Skeletal muscle tissue (tissue), 4 donors: Measurements from ENCODE around the gene KLHL5. TPM values are rescaled to one million over a fixed set of nuclear protein-coding genes. Genes with fewer than 3 reads are reported as not detected.
A peak's percentile ranks its signal among the peaks of the same experiment; 100 is the strongest.
"Not testable (repeated sequence)": the region's sequence is repeated elsewhere in the genome, so short reads cannot be mapped to it uniquely, and the experiment has no call there.

Source experiments
- H3K27ac ChIP-seq: one replicate; pipeline ENCODE4 v1.7.0; 2013; ENCODE audit warnings: mild to moderate bottlenecking, low read depth, low read length, inconsistent platforms
- H3K27me3 ChIP-seq, 3 donors: one replicate each; pipeline ENCODE4 v1.7.0; 2013; ENCODE audit warnings: low read length in 3 of 3; ENCODE audit not compliant: control insufficient read depth in 3 of 3, insufficient read depth in 3 of 3
- H3K36me3 ChIP-seq, 3 donors: one replicate each; pipeline ENCODE4 v1.7.0; 2013; ENCODE audit warnings: low read length in 3 of 3; ENCODE audit not compliant: control insufficient read depth in 3 of 3, insufficient read depth in 3 of 3
- H3K4me1 ChIP-seq, 3 donors: one replicate each; pipeline ENCODE4 v1.7.0; 2013; ENCODE audit warnings: low read length in 3 of 3, mild to moderate bottlenecking in 3 of 3; ENCODE audit not compliant: control insufficient read depth in 3 of 3, insufficient read depth in 3 of 3
- H3K4me3 ChIP-seq, 3 donors: one replicate each; pipeline ENCODE4 v1.7.0; 2013; ENCODE audit warnings: low read length in 3 of 3
- H3K9ac ChIP-seq, 3 donors: one replicate each; pipeline ENCODE4 v1.7.0; 2013; ENCODE audit warnings: low read length in 3 of 3, mild to moderate bottlenecking in 3 of 3, moderate library complexity in 2 of 3, low read depth in 1 of 3
- H3K9me3 ChIP-seq, 3 donors: one replicate each; pipeline ENCODE4 v1.7.0; 2013; ENCODE audit warnings: low read length in 3 of 3; ENCODE audit not compliant: control insufficient read depth in 3 of 3
- total RNA-seq: library from RNA; depleted of rRNA; stranded (reverse); fragments of >200 nt; gene quantifications from one replicate; pipeline ENCODE4 v1.2.3, GENCODE V29; 2014
- donor health status: Osteomylitis.

The KLHL5 gene
- total RNA-seq, 1 donor from 2014 or later = 15.1 TPM

GRCh38 chr4:39030725-39031124 lies 31.3 kb upstream of the KLHL5 start:
- Histone ChIP-seq H3K4me3 (no peak overlapping the region), H3K27me3 (no peaks in the 10 kb centered on the region), H3K4me1 (no peaks in the 10 kb centered on the region), H3K27ac (no peak overlapping the region), H3K36me3 (no peaks in the 10 kb centered on the region), H3K9me3 (no peaks in the 10 kb centered on the region), H3K9ac (no peak overlapping the region)

GRCh38 chr4:39031590-39032020 lies 30.4 kb upstream of the KLHL5 start:
- not testable (repeated sequence) for H3K36me3 ChIP-seq, H3K27ac ChIP-seq, H3K9ac ChIP-seq, H3K4me3 ChIP-seq, H3K27me3 ChIP-seq, H3K9me3 ChIP-seq, H3K4me1 ChIP-seq

- no peaks in the 10 kb centered on the region for H3K9me3 ChIP-seq
- H3K4me1 ChIP-seq = no peaks in the 10 kb centered on the region
- no peaks in the 10 kb centered on the region for H3K36me3 ChIP-seq
- no peak within 1 kb of the TSS for H3K4me3 ChIP-seq
- no peak within 1 kb of the TSS for H3K9ac ChIP-seq
- H3K27ac ChIP-seq = no peak within 1 kb of the TSS
- no peaks in the 10 kb centered on the region for H3K27me3 ChIP-seq
Measured at GRCh38 chr4:39032218-39033085, 29.6 kb upstream of the KLHL5 start, which contains the start of gene TMEM156. TSS of gene TMEM156 (minus strand) at chr4:39032409. CDS start at chr4:39032313, 96 bp downstream.

GRCh38 chr4:39036172-39036571 lies 25.9 kb upstream of the KLHL5 start:
- H3K4me3 ChIP-seq = no peak overlapping the region
- H3K27ac ChIP-seq = no peak overlapping the region
- H3K9ac ChIP-seq = no peak overlapping the region
- H3K27me3 ChIP-seq = no peaks in the 10 kb centered on the region
- no peaks in the 10 kb centered on the region for H3K9me3 ChIP-seq
- no peaks in the 10 kb centered on the region for H3K36me3 ChIP-seq
- H3K4me1 ChIP-seq = no peaks in the 10 kb centered on the region

GRCh38 chr4:39037491-39037825 lies 24.6 kb upstream of the KLHL5 start:
- no peaks in the 10 kb centered on the region for H3K36me3 ChIP-seq
- no peak overlapping the region for H3K9ac ChIP-seq

GRCh38 chr4:39037941-39038340 lies 24.1 kb upstream of the KLHL5 start:
- H3K36me3 ChIP-seq = no peaks in the 10 kb centered on the region
- H3K9ac ChIP-seq = no peak overlapping the region
- H3K4me3 ChIP-seq = no peak overlapping the region
- H3K27me3 ChIP-seq = no peaks in the 10 kb centered on the region
- no peak overlapping the region for H3K27ac ChIP-seq
- H3K9me3 ChIP-seq = no peaks in the 10 kb centered on the region
- H3K4me1 ChIP-seq = no peaks in the 10 kb centered on the region

More at GRCh38 chr4:39037491-39037825, 24.6 kb upstream of the KLHL5 start:
- Histone ChIP-seq H3K9me3 (no peaks in the 10 kb centered on the region), H3K27me3 (no peaks in the 10 kb centered on the region), H3K4me3 (no peak overlapping the region), H3K27ac (no peak overlapping the region), H3K4me1 (no peaks in the 10 kb centered on the region)

GRCh38 chr4:39039108-39039507 lies 22.9 kb upstream of the KLHL5 start:
- Histone ChIP-seq H3K27me3 (no peaks in the 10 kb centered on the region), H3K4me1 (no peaks in the 10 kb centered on the region), H3K9ac (no peak overlapping the region), H3K36me3 (no peaks in the 10 kb centered on the region), H3K9me3 (no peaks in the 10 kb centered on the region), H3K27ac (no peak overlapping the region), H3K4me3 (no peak overlapping the region)

- no peaks in the 10 kb centered on the region for H3K4me1 ChIP-seq
- H3K4me3 ChIP-seq = no peak overlapping the region
- H3K9ac ChIP-seq = no peak overlapping the region
- no peaks in the 10 kb centered on the region for H3K9me3 ChIP-seq
- H3K27ac ChIP-seq = no peak overlapping the region
- no peaks in the 10 kb centered on the region for H3K27me3 ChIP-seq
- no peaks in the 10 kb centered on the region for H3K36me3 ChIP-seq
Measured at GRCh38 chr4:39042366-39042765, 19.7 kb upstream of the KLHL5 start.

GRCh38 chr4:39043058-39043860 lies 18.8 kb upstream of the KLHL5 start:
- Histone ChIP-seq H3K36me3 (no peaks in the 10 kb centered on the region), H3K27ac (peak overlapping the region; percentile 70), H3K4me3 (peak overlapping the region in 2 of 3 donors; percentile 66 to 72), H3K27me3 (no peaks in the 10 kb centered on the region), H3K9me3 (no peaks in the 10 kb centered on the region), H3K4me1 (no peaks in the 10 kb centered on the region), H3K9ac (peak overlapping the region in 1 of 3 donors; percentile 22)

- Histone ChIP-seq H3K36me3 (no peaks in the 10 kb centered on the region), H3K9ac (peak overlapping the region; percentile 60 to 75 (median 63)), H3K4me1 (no peaks in the 10 kb centered on the region), H3K27me3 (no peaks in the 10 kb centered on the region), H3K27ac (peak overlapping the region; percentile 70), H3K4me3 (peak overlapping the region; percentile 66 to 73 (median 72)), H3K9me3 (no peaks in the 10 kb centered on the region)
Measured at GRCh38 chr4:39043861-39044363, 18.1 kb upstream of the KLHL5 start.
